Panc1 (cell line): Measurements from ENCODE around the gene CPLX1. TPM values are rescaled to one million over a fixed set of nuclear protein-coding genes. Genes with fewer than 3 reads are reported as not detected.

ENCODE experiments used
- ATAC-seq: fragments of 200-7000 bp; cut with Tn5 transposase; 2 replicates; pipeline ENCODE4 v1.9.1; 2020; ENCODE audit warnings: mild to moderate bottlenecking, moderate library complexity
- BruUV-seq: library from RNA; stranded (reverse); fragments of 400-500 nt; replicated peaks from 2 replicates; lab custom pipeline; 2021; lab: Mats Ljungman, UMichigan
- CTCF ChIA-PET: fragments of 300-600 bp; sonication (Branson Sonifier 250); formaldehyde crosslinking; loops from one replicate; lab custom pipeline; 2022; ENCODE audit warnings: antibody characterized with exemption; lab: Charles Lee
- POLR2A ChIA-PET: fragments of 300-600 bp; sonication (Branson Sonifier 250); formaldehyde crosslinking; loops from one replicate; lab custom pipeline; 2022; ENCODE audit warnings: antibody characterized with exemption; lab: Charles Lee
- DNase-seq: peaks from one replicate; pipeline ENCODE4 v3.0.0-alpha.2; 2010; ENCODE audit warnings: low read depth, low spot score
- H3K27ac ChIP-seq: 2 replicates; pipeline ENCODE4 v1.5.1; 2011; ENCODE audit warnings: mild to moderate bottlenecking, low read length, inconsistent platforms
- H3K27me3 ChIP-seq: fragments of 200-500 bp; sonication (Bioruptor generic); 2 replicates; pipeline ENCODE4 v1.6.0; 2014; ENCODE audit warnings: low read length, inconsistent platforms; ENCODE audit not compliant: control insufficient read depth, insufficient read depth
- H3K36me3 ChIP-seq: fragments of 200-500 bp; sonication (Bioruptor generic); 2 replicates; pipeline ENCODE4 v1.5.1; 2014; ENCODE audit warnings: inconsistent platforms, mild to moderate bottlenecking, low read length, moderate library complexity; ENCODE audit not compliant: control insufficient read depth, insufficient read depth
- H3K4me1 ChIP-seq: 2 replicates; pipeline ENCODE4 v1.5.1; 2011; ENCODE audit warnings: inconsistent platforms, mild to moderate bottlenecking, low read length, moderate library complexity; ENCODE audit not compliant: control insufficient read depth, insufficient read depth
- H3K4me3 ChIP-seq, 2 experiments: 2 replicates each; pipeline ENCODE4 v1.5.1; 2011 to 2012; ENCODE audit warnings: low read depth in 2 of 2, low read length in 2 of 2, mild to moderate bottlenecking in 2 of 2, inconsistent platforms in 1 of 2, moderate library complexity in 1 of 2
- H3K9me3 ChIP-seq: fragments of 200-500 bp; sonication (Bioruptor generic); 2 replicates; pipeline ENCODE4 v1.5.1; 2014; ENCODE audit warnings: low read depth, mild to moderate bottlenecking, inconsistent platforms, low read length, moderate library complexity; ENCODE audit not compliant: control insufficient read depth, insufficient read depth
- POLR2AphosphoS5 ChIP-seq: IDR thresholded peaks from 2 replicates; pipeline ENCODE4 v1.6.1; 2012; ENCODE audit warnings: mild to moderate bottlenecking, low read depth, low read length, moderate library complexity
- SIN3A ChIP-seq: IDR thresholded peaks from 2 replicates; pipeline ENCODE4 v1.6.1; 2012; ENCODE audit warnings: low read depth, mild to moderate bottlenecking, low read length, moderate library complexity, borderline replicate concordance; ENCODE audit not compliant: insufficient read depth
- TCF7L2 ChIP-seq: IDR thresholded peaks from 2 replicates; pipeline ENCODE4 v1.6.1; 2011; ENCODE audit warnings: mild to moderate bottlenecking, low read depth, low read length, inconsistent platforms
- in situ Hi-C: cut with HindIII; loops from 2 replicates; pipeline ENCODE4 v1.10.0; 2016; ENCODE audit warnings: low sequenced_read_pairs, low pct_unique_long_range_greater_than_20kb
- intact Hi-C: fragments of 100-400 bp; cut with micrococcal nuclease; formaldehyde crosslinking; loops from one replicate; pipeline ENCODE4 v1.10.0; 2022; ENCODE audit not compliant: unreplicated experiment
- total RNA-seq: library from RNA; stranded (reverse); gene quantifications from one replicate; pipeline ENCODE4 v1.2.1, GENCODE V29; 2021; ENCODE audit not compliant: unreplicated experiment
- TF ChIP-seq, protein P1 (sequence below): fragments of 450-650 bp; IDR thresholded peaks from 2 replicates; pipeline ENCODE4 v1.5.1; 2017; ENCODE audit warnings: mild to moderate bottlenecking
- TF ChIP-seq, protein P2 (sequence below), 2 experiments: IDR thresholded peaks; 2 replicates each; pipeline ENCODE4 v1.6.1; 2011 to 2012; ENCODE audit warnings: low read depth in 2 of 2, control low read depth in 1 of 2, low read length in 1 of 2, mild to moderate bottlenecking in 1 of 2, moderate library complexity in 1 of 2; ENCODE audit not compliant: insufficient read depth in 1 of 2

The CPLX1 gene
- total RNA-seq, 1 experiment from 2014 or later: 6.7 TPM

DNA sequence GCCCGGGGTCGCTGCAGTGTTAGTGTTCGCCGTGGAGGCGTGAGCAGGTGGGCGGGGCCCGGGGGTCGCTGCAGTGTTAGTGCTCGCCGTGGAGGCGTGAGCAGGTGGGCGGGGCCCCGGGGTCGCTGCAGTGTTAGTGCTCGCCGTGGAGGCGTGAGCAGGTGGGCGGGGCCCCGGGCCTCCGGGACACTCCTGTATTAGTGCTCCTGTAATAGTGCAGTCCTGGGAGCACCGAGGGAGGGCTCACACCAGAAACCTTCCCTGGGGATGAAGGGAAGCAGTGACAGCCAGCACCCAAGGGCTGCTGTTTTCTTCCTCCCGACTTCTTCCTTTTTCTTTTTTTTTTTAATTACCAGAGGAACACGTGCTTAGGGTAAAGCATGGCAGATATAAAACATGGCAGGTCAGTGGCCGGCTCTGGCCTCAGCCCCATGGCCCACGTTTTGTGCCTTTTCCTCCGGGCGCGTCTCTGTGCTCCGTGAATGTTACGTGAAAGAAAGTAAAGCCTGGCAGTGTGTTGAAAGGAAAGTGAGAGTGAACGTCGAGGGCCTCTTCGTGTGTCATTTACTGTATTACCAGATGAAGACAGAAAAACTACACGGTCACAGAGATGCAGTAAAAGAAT is 78.3 kb downstream of the CPLX1 start:
- ATAC-seq: no peak
- in situ Hi-C loops: no loop called here

DNA sequence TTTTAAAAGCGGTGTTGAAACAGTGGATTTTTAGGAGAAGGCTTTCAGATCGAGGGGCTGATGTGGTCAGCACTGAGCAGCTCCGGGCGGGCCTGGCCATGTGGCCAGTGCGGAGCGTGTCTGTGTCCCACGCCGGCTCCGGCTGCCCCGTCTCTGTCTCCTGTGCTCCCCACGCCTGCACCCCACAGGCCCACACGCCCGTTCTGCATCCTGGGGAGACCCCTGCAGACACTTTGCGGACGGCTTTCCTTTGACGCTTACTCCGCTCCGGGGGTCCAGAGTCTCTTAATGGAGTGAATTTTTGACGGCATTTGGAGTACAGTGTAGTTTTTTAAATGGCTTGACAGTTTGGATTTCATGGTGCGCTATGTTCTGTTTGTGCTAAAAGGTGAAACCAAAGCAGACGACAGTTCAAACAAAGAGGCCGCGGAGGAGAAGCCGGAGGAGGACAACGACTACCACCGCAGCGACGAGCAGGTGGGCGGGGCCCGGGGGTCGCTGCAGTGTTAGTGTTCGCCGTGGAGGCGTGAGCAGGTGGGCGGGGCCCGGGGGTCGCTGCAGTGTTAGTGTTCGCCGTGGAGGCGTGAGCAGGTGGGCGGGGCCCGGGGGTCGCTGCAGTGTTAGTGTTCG is 81.6 kb downstream of the CPLX1 start:
- BruUV-seq: no TSS peak
- intact Hi-C loops: no loop called here
- H3K27me3 ChIP-seq: no peaks in the 10 kb centered on the region
- ATAC-seq (peak; percentile 45), DNase-seq (no peak)
- ChIA-PET CTCF (no interaction called here), POLR2A (no interaction called here)
- H3K36me3 ChIP-seq: no peaks in the 10 kb centered on the region
- H3K27ac ChIP-seq: no peak overlapping the region
- no peak for TF ChIP-seq SIN3A
- TF ChIP-seq, protein P1, sequence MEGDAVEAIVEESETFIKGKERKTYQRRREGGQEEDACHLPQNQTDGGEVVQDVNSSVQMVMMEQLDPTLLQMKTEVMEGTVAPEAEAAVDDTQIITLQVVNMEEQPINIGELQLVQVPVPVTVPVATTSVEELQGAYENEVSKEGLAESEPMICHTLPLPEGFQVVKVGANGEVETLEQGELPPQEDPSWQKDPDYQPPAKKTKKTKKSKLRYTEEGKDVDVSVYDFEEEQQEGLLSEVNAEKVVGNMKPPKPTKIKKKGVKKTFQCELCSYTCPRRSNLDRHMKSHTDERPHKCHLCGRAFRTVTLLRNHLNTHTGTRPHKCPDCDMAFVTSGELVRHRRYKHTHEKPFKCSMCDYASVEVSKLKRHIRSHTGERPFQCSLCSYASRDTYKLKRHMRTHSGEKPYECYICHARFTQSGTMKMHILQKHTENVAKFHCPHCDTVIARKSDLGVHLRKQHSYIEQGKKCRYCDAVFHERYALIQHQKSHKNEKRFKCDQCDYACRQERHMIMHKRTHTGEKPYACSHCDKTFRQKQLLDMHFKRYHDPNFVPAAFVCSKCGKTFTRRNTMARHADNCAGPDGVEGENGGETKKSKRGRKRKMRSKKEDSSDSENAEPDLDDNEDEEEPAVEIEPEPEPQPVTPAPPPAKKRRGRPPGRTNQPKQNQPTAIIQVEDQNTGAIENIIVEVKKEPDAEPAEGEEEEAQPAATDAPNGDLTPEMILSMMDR: no peak
- peaks cover 12% of the 10 kb centered on the region for H3K4me1 ChIP-seq
- H3K9me3 ChIP-seq: no peaks in the 10 kb centered on the region
- in situ Hi-C loops: no loop called here
- no peak overlapping the region for H3K4me3 ChIP-seq

More for the DNA sequence above, 78.3 kb downstream of the CPLX1 start:
- Histone ChIP-seq H3K27me3 (no peaks in the 10 kb centered on the region), H3K36me3 (no peaks in the 10 kb centered on the region), H3K27ac (no peak overlapping the region), H3K9me3 (no peaks in the 10 kb centered on the region), H3K4me1 (peaks cover 12% of the 10 kb centered on the region), H3K4me3 (no peak overlapping the region)
- intact Hi-C loops: no loop called here
- ChIA-PET CTCF (no interaction called here), POLR2A (no interaction called here)
- no peak for DNase-seq
- TF ChIP-seq, protein P2, sequence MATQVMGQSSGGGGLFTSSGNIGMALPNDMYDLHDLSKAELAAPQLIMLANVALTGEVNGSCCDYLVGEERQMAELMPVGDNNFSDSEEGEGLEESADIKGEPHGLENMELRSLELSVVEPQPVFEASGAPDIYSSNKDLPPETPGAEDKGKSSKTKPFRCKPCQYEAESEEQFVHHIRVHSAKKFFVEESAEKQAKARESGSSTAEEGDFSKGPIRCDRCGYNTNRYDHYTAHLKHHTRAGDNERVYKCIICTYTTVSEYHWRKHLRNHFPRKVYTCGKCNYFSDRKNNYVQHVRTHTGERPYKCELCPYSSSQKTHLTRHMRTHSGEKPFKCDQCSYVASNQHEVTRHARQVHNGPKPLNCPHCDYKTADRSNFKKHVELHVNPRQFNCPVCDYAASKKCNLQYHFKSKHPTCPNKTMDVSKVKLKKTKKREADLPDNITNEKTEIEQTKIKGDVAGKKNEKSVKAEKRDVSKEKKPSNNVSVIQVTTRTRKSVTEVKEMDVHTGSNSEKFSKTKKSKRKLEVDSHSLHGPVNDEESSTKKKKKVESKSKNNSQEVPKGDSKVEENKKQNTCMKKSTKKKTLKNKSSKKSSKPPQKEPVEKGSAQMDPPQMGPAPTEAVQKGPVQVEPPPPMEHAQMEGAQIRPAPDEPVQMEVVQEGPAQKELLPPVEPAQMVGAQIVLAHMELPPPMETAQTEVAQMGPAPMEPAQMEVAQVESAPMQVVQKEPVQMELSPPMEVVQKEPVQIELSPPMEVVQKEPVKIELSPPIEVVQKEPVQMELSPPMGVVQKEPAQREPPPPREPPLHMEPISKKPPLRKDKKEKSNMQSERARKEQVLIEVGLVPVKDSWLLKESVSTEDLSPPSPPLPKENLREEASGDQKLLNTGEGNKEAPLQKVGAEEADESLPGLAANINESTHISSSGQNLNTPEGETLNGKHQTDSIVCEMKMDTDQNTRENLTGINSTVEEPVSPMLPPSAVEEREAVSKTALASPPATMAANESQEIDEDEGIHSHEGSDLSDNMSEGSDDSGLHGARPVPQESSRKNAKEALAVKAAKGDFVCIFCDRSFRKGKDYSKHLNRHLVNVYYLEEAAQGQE (IDR thresholded peaks at IDR 0.05; ENCODE audit: insufficient read depth in 1 of 2, low read depth in 2 of 2, low read length in 1 of 2): no peak
- TF ChIP-seq, protein P1: no peak
- TF ChIP-seq SIN3A (no peak), TCF7L2 (no peak), POLR2AphosphoS5 (no peak)
- BruUV-seq: no TSS peak
